Testis (tissue), 3 donors: ENCODE results near the gene PRM3. TPM values are rescaled to one million over a fixed set of nuclear protein-coding genes. Genes with fewer than 3 reads are reported as not detected.

Experiments
- DNase-seq: peaks from one replicate; pipeline ENCODE4 v3.0.0-alpha.2; 2019
- H3K27ac ChIP-seq, 2 donors: fragments of 200-600 bp; sonication (generic); one replicate each; pipeline ENCODE4 v1.5.1; 2019
- H3K27me3 ChIP-seq: fragments of 200-600 bp; sonication (generic); one replicate; pipeline ENCODE4 v1.5.1; 2019
- H3K36me3 ChIP-seq: fragments of 200-600 bp; sonication (generic); one replicate; pipeline ENCODE4 v1.5.1; 2017; ENCODE audit warnings: low read depth; ENCODE audit errors: missing control alignments
- H3K4me1 ChIP-seq: fragments of 200-600 bp; sonication (generic); one replicate; pipeline ENCODE4 v1.5.1; 2019
- H3K4me3 ChIP-seq, 2 donors: fragments of 200-600 bp; sonication (generic); one replicate each; pipeline ENCODE4 v1.5.1; 2017 to 2019
- H3K9me3 ChIP-seq: fragments of 200-600 bp; sonication (generic); one replicate; pipeline ENCODE4 v1.5.1; 2017
- CTCF ChIP-seq, 3 experiments: fragments of 450-650 bp in 2 of 3; fragments of 200-600 bp in 1 of 3; sonication (generic) in 1 of 3; IDR thresholded peaks; one replicate each; pipeline ENCODE4 v1.5.1; 2016 to 2019; ENCODE audit warnings: antibody characterized with exemption in 3 of 3, mild to moderate bottlenecking in 2 of 3, moderate library complexity in 1 of 3
- POLR2A ChIP-seq: fragments of 450-650 bp; IDR thresholded peaks from one replicate; pipeline ENCODE4 v1.6.1; 2017; ENCODE audit warnings: antibody characterized with exemption, mild to moderate bottlenecking, moderate library complexity
- WGBS, 2 donors: methylation state at CpG; one replicate each; pipeline ENCODE4 v1.1.5; 2018; 5-methylcytosine and 5-hydroxymethylcytosine counted together
- intact Hi-C: fragments of 100-400 bp; cut with DNase I; formaldehyde crosslinking; loops from one replicate; pipeline ENCODE4 v1.15.1; 2023; ENCODE audit warnings: low total_unique reads
- polyA plus RNA-seq: library from polyadenylated mRNA; stranded (reverse); fragments of 350-450 nt; fragmentation: Illumina TruSeq; extraction: RNeasy Lipid Tissue Mini Kit (QIAGEN cat#74804); gene quantifications from one replicate; pipeline ENCODE4 v1.2.3, GENCODE V29; 2014; ENCODE audit warnings: low read depth, low replicate concordance; ENCODE audit not compliant: insufficient read depth
- total RNA-seq, 2 donors: library from RNA; depleted of rRNA; stranded (reverse); fragments of >200 nt; gene quantifications; one replicate each; pipeline ENCODE4 v1.2.3, GENCODE V29; 2016

PRM3 gene
- total and polyA plus RNA-seq, 3 donors from 2014 or later: 51.1 to 383 (median 109) TPM

GRCh38 chr16:11306997-11307638 is 33.7 kb upstream of the PRM3 start:
- Histone ChIP-seq H3K27me3 (no peaks in the 10 kb centered on the region), H3K36me3 (no peaks in the 10 kb centered on the region), H3K27ac (no peak overlapping the region), H3K4me1 (peaks cover 11% of the 10 kb centered on the region), H3K9me3 (no peaks in the 10 kb centered on the region), H3K4me3 (no peak overlapping the region)
- intact Hi-C loops: no loop called here
- DNase-seq: no peak
- 88 to 89% methylated on average over 7 of the region's 7 CpGs for WGBS, 2 donors
- TF ChIP-seq POLR2A (no peak), CTCF (IDR thresholded peaks at IDR 0.05) (no peak)

GRCh38 chr16:11306381-11306780 is 33.0 kb upstream of the PRM3 start:
- Histone ChIP-seq H3K27ac (no peak overlapping the region), H3K27me3 (no peaks in the 10 kb centered on the region), H3K4me3 (no peak overlapping the region), H3K4me1 (peaks cover 10% of the 10 kb centered on the region), H3K9me3 (no peaks in the 10 kb centered on the region), H3K36me3 (no peaks in the 10 kb centered on the region)
- TF ChIP-seq CTCF (IDR thresholded peaks at IDR 0.05) (no peak), POLR2A (no peak)
- DNase-seq: no peak
- intact Hi-C loops: no loop called here
- 88 to 93% methylated on average over 8 of the region's 8 CpGs for WGBS, 2 donors

- H3K9me3 ChIP-seq: no peaks in the 10 kb centered on the region
- no peaks in the 10 kb centered on the region for H3K27me3 ChIP-seq
- no peaks in the 10 kb centered on the region for H3K36me3 ChIP-seq
- TF ChIP-seq CTCF (IDR thresholded peaks at IDR 0.05) (no peak), POLR2A (no peak)
- WGBS, 2 donors: 38 to 57% methylated on average over 18 of the region's 18 CpGs
- H3K27ac ChIP-seq: no peak overlapping the region
- peaks cover 3% of the 10 kb centered on the region for H3K4me1 ChIP-seq
- peak; percentile 60 for DNase-seq
- intact Hi-C loops: no loop called here
- peak overlapping the region; percentile 27 for H3K4me3 ChIP-seq
Measured at GRCh38 chr16:11303405-11304138, 30.1 kb upstream of the PRM3 start.

GRCh38 chr16:11302977-11303376 is 29.5 kb upstream of the PRM3 start:
- 81 to 85% methylated on average over 4 of the region's 4 CpGs for WGBS, 2 donors
- no peak for DNase-seq
- Histone ChIP-seq H3K27ac (no peak overlapping the region), H3K27me3 (no peaks in the 10 kb centered on the region), H3K4me1 (peaks cover 3% of the 10 kb centered on the region), H3K4me3 (no peak overlapping the region), H3K36me3 (no peaks in the 10 kb centered on the region), H3K9me3 (no peaks in the 10 kb centered on the region)
- no peak for TF ChIP-seq CTCF (IDR thresholded peaks at IDR 0.05)
- TF ChIP-seq POLR2A: no peak
- intact Hi-C loops: no loop called here
